ENCODE data around the gene RAB2B. TPM values are rescaled to one million over a fixed set of nuclear protein-coding genes. Genes with fewer than 3 reads are reported as not detected.

RAB2B gene
- total RNA-seq, 8 experiments from 2014 or later: 23.8 to 61.2 (median 47.8) TPM

DNA sequence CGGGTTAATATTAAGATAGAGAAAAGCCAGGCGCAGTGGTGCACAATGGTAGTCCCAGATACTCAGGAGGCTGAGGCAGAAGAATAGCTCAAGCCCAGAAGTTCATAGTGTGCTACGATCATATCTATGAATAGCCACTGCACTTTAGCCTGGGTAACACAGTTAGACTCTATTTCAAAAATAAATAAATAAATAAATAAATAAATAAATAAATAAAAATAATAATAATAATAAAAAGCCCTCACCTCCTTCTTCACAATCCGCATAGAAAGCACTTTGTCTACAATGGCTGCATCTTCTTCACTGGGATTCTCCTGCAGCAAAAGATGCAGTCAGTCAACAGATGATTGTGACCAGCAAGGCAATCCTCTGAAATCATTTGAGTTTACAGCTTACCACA is 61.4 kb downstream of the RAB2B start:
- in situ Hi-C loops (cut with MboI; ENCODE audit: low pct_unique_long_range_greater_than_20kb in 2 of 9, low sequenced_read_pairs in 9 of 9, unreplicated experiment in 9 of 9): no loop called here
- H3K4me3 ChIP-seq: no peak overlapping the region
- H3K27ac ChIP-seq: no peak overlapping the region
- 50 to 100% (median 94%) methylated on average over 2 to 4 of the region's 4 CpGs; no CpG with 5 or more reads in 1 of the 10 experiments for WGBS, 10 experiments
- no peak for ATAC-seq (replicated peaks in 6 of 8)
- no peaks in the 10 kb centered on the region for H3K4me1 ChIP-seq (replicated peaks in 1 of 2)

DNA sequence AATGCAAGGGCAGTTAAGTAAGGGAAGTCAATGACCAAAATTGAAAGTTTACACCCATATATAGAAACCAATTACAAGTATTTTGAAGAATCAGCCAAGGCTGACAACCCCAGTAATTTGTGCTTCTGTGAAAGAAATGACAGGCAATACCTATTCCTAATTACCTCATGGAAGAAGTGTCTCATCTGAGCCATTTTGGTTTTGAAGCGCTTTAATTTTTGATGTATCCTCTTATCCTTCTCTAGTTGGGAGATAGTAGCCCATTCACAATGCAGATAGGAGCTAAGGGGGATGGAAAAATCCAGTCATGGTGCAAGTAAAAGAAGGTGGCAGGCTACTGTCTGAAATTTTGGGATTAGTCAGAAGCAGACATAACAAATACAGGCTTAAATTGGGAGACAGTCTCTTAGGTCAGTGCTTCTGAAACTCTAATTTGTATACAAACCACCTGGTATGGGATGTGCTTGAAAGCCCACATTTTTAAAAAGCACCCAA is 62.6 kb downstream of the RAB2B start:
- no peak for ATAC-seq (replicated peaks in 6 of 8)
- Histone ChIP-seq H3K4me3 (no peak overlapping the region), H3K4me1 (replicated peaks in 1 of 2) (no peaks in the 10 kb centered on the region), H3K27ac (no peak overlapping the region)
- in situ Hi-C loops (cut with MboI; ENCODE audit: low pct_unique_long_range_greater_than_20kb in 2 of 9, low sequenced_read_pairs in 9 of 9, unreplicated experiment in 9 of 9): no loop called here
- 93 to 100% (median 100%) methylated on average over 1 of the region's 1 CpG; no CpG with 5 or more reads in 4 of the 10 experiments for WGBS, 10 experiments

Other genes with a start within 250 kb of the RAB2B start
- 1,000 to 10,000 TPM in 1 of 8 experiments, 100 to 1,000 TPM in 7; 566 to 1,062 (median 843) TPM for gene HNRNPC, start 207.5 kb downstream of the RAB2B start, total RNA-seq
- gene RPGRIP1, start 196.9 kb downstream of the RAB2B start, total RNA-seq: under 1 TPM in 6 of 8 experiments, not detected in 2; 0.33 to 0.92 (median 0.52) TPM
- gene SUPT16H, start 92.9 kb downstream of the RAB2B start, total RNA-seq: 100 to 1,000 TPM in 3 of 8 experiments, 10 to 100 TPM in 5; 67.9 to 155 (median 81.9) TPM
- gene CHD8, start 20.8 kb downstream of the RAB2B start, total RNA-seq: 100 to 1,000 TPM in 2 of 8 experiments, 10 to 100 TPM in 6; 48.7 to 114 (median 81.1) TPM
- gene TOX4, start 236 bp upstream of the RAB2B start, total RNA-seq: 10 to 100 TPM; 25.1 to 59.3 (median 35.3) TPM
- gene METTL3, start 34.4 kb upstream of the RAB2B start, total RNA-seq: 10 to 100 TPM; 26.6 to 76.2 (median 49.8) TPM
- 10 to 100 TPM in 7 of 8 experiments, under 1 TPM in 1; 0.66 to 92.5 (median 37.5) TPM for gene SALL2, start 49.4 kb upstream of the RAB2B start, total RNA-seq
- under 1 TPM in 2 of 8 experiments, not detected in 6; 0.24 to 0.36 TPM for gene OR10G3, start 103.1 kb upstream of the RAB2B start, total RNA-seq
- gene OR10G2, start 158.0 kb upstream of the RAB2B start, total RNA-seq: under 1 TPM in 2 of 8 experiments, not detected in 6; 0.18 to 0.33 TPM
- gene OR4E2, start 176.9 kb upstream of the RAB2B start, total RNA-seq: under 1 TPM in 1 of 8 experiments, not detected in 7; 0.57 TPM
- gene OR4E1, start 196.9 kb upstream of the RAB2B start, total RNA-seq: under 1 TPM in 4 of 8 experiments, not detected in 4; 0.18 to 0.52 (median 0.31) TPM

All from motor neuron (in vitro differentiated cells).